ENCODE results near the gene PLCB1. TPM values are rescaled to one million over a fixed set of nuclear protein-coding genes. Genes with fewer than 3 reads are reported as not detected.
A peak's percentile ranks its signal among the peaks of the same experiment; 100 is the strongest.

PLCB1 gene
- total RNA-seq, 2 donors from 2014 or later, result 1.8 to 3.0 TPM

GRCh38 chr20:8388141-8388540, 256.1 kb downstream of the PLCB1 start:
- Mint-ChIP-seq H3K27ac (no peak overlapping the region), H3K4me3 (no peak overlapping the region), H3K9me3 (no peaks in the 10 kb centered on the region), H3K36me3 (ENCODE audit: low read depth) (no peaks in the 10 kb centered on the region), H3K4me1 (peaks cover 5% of the 10 kb centered on the region), H3K27me3 (no peaks in the 10 kb centered on the region)
- no peak for ATAC-seq (replicated peaks)

GRCh38 chr20:8388707-8389106, 256.6 kb downstream of the PLCB1 start:
- no peak for ATAC-seq (replicated peaks)
- Mint-ChIP-seq H3K9me3 (no peaks in the 10 kb centered on the region), H3K4me1 (peaks cover 5% of the 10 kb centered on the region), H3K4me3 (no peak overlapping the region), H3K27ac (no peak overlapping the region), H3K36me3 (ENCODE audit: low read depth) (no peaks in the 10 kb centered on the region), H3K27me3 (no peaks in the 10 kb centered on the region)

GRCh38 chr20:8389381-8390036, 257.4 kb downstream of the PLCB1 start:
- H3K4me1 Mint-ChIP-seq, result peaks cover 3% of the 10 kb centered on the region
- H3K36me3 Mint-ChIP-seq (ENCODE audit: low read depth), result no peaks in the 10 kb centered on the region
- no peak overlapping the region for H3K27ac Mint-ChIP-seq
- H3K27me3 Mint-ChIP-seq, result no peaks in the 10 kb centered on the region
- H3K9me3 Mint-ChIP-seq, result no peaks in the 10 kb centered on the region
- ATAC-seq (replicated peaks), result no peak
- no peak overlapping the region for H3K4me3 Mint-ChIP-seq

GRCh38 chr20:8390037-8390433, 258.0 kb downstream of the PLCB1 start:
- Mint-ChIP-seq H3K27ac (no peak overlapping the region), H3K4me1 (no peaks in the 10 kb centered on the region), H3K4me3 (no peak overlapping the region), H3K27me3 (no peaks in the 10 kb centered on the region), H3K9me3 (no peaks in the 10 kb centered on the region), H3K36me3 (ENCODE audit: low read depth) (no peaks in the 10 kb centered on the region)
- ATAC-seq (replicated peaks), result no peak

- Mint-ChIP-seq H3K9me3 (no peaks in the 10 kb centered on the region), H3K4me1 (no peaks in the 10 kb centered on the region), H3K36me3 (ENCODE audit: low read depth) (no peaks in the 10 kb centered on the region), H3K27ac (no peak overlapping the region), H3K27me3 (no peaks in the 10 kb centered on the region), H3K4me3 (no peak overlapping the region)
- ATAC-seq (replicated peaks), result no peak
These were observed 258.4 kb downstream of the PLCB1 start for GRCh38 chr20:8390500-8390899.

GRCh38 chr20:8393381-8393780, 261.3 kb downstream of the PLCB1 start:
- Mint-ChIP-seq H3K27me3 (no peaks in the 10 kb centered on the region), H3K4me3 (no peak overlapping the region), H3K9me3 (no peaks in the 10 kb centered on the region), H3K27ac (no peak overlapping the region), H3K36me3 (ENCODE audit: low read depth) (no peaks in the 10 kb centered on the region), H3K4me1 (no peaks in the 10 kb centered on the region)
- ATAC-seq (replicated peaks), result no peak

GRCh38 chr20:8394308-8394945, 262.4 kb downstream of the PLCB1 start:
- Mint-ChIP-seq H3K36me3 (ENCODE audit: low read depth) (no peaks in the 10 kb centered on the region), H3K27ac (no peak overlapping the region), H3K4me3 (no peak overlapping the region), H3K9me3 (no peaks in the 10 kb centered on the region), H3K27me3 (no peaks in the 10 kb centered on the region), H3K4me1 (no peaks in the 10 kb centered on the region)
- ATAC-seq (replicated peaks), result peak; percentile 89

GRCh38 chr20:8395956-8396355, 263.9 kb downstream of the PLCB1 start:
- Mint-ChIP-seq H3K4me3 (no peak overlapping the region), H3K27me3 (no peaks in the 10 kb centered on the region), H3K36me3 (ENCODE audit: low read depth) (no peaks in the 10 kb centered on the region), H3K27ac (no peak overlapping the region), H3K4me1 (peaks cover 3% of the 10 kb centered on the region), H3K9me3 (no peaks in the 10 kb centered on the region)
- no peak for ATAC-seq (replicated peaks)

GRCh38 chr20:8398263-8399051, 266.4 kb downstream of the PLCB1 start:
- no peak for ATAC-seq (replicated peaks)
- H3K27me3 Mint-ChIP-seq, result no peaks in the 10 kb centered on the region
- no peaks in the 10 kb centered on the region for H3K9me3 Mint-ChIP-seq
- no peak overlapping the region for H3K27ac Mint-ChIP-seq
- H3K36me3 Mint-ChIP-seq (ENCODE audit: low read depth), result no peaks in the 10 kb centered on the region
- no peak overlapping the region for H3K4me3 Mint-ChIP-seq
- peaks cover 3% of the 10 kb centered on the region for H3K4me1 Mint-ChIP-seq

- Mint-ChIP-seq H3K27me3 (no peaks in the 10 kb centered on the region), H3K4me3 (no peak overlapping the region), H3K4me1 (peaks cover 3% of the 10 kb centered on the region), H3K36me3 (ENCODE audit: low read depth) (no peaks in the 10 kb centered on the region), H3K9me3 (no peaks in the 10 kb centered on the region), H3K27ac (no peak overlapping the region)
- peak; percentile 83 for ATAC-seq (replicated peaks)
These were observed 267.9 kb downstream of the PLCB1 start for GRCh38 chr20:8399947-8400346.

- H3K4me1 Mint-ChIP-seq, result peaks cover 3% of the 10 kb centered on the region
- no peaks in the 10 kb centered on the region for H3K36me3 Mint-ChIP-seq (ENCODE audit: low read depth)
- no peak overlapping the region for H3K4me3 Mint-ChIP-seq
- H3K27ac Mint-ChIP-seq, result no peak overlapping the region
- ATAC-seq (replicated peaks), result no peak
- no peaks in the 10 kb centered on the region for H3K9me3 Mint-ChIP-seq
- H3K27me3 Mint-ChIP-seq, result no peaks in the 10 kb centered on the region
These were observed 268.4 kb downstream of the PLCB1 start for GRCh38 chr20:8400486-8400885.

GRCh38 chr20:8401556-8401955, 269.5 kb downstream of the PLCB1 start:
- no peaks in the 10 kb centered on the region for H3K9me3 Mint-ChIP-seq
- no peaks in the 10 kb centered on the region for H3K27me3 Mint-ChIP-seq
- H3K36me3 Mint-ChIP-seq (ENCODE audit: low read depth), result no peaks in the 10 kb centered on the region
- no peak overlapping the region for H3K27ac Mint-ChIP-seq
- H3K4me3 Mint-ChIP-seq, result no peak overlapping the region
- peaks cover 3% of the 10 kb centered on the region for H3K4me1 Mint-ChIP-seq
- ATAC-seq (replicated peaks), result no peak

- H3K27me3 Mint-ChIP-seq, result no peaks in the 10 kb centered on the region
- no peaks in the 10 kb centered on the region for H3K36me3 Mint-ChIP-seq (ENCODE audit: low read depth)
- no peak overlapping the region for H3K4me3 Mint-ChIP-seq
- no peaks in the 10 kb centered on the region for H3K9me3 Mint-ChIP-seq
- no peak for ATAC-seq (replicated peaks)
- no peak overlapping the region for H3K27ac Mint-ChIP-seq
- H3K4me1 Mint-ChIP-seq, result peaks cover 3% of the 10 kb centered on the region
These were observed 270.7 kb downstream of the PLCB1 start for GRCh38 chr20:8402798-8403197.

- H3K27me3 Mint-ChIP-seq, result no peaks in the 10 kb centered on the region
- no peak overlapping the region for H3K4me3 Mint-ChIP-seq
- no peaks in the 10 kb centered on the region for H3K9me3 Mint-ChIP-seq
These were observed 273.0 kb downstream of the PLCB1 start for GRCh38 chr20:8404912-8405635.

More at GRCh38 chr20:8404912-8405635, 273.0 kb downstream of the PLCB1 start:
- H3K36me3 Mint-ChIP-seq (ENCODE audit: low read depth), result no peaks in the 10 kb centered on the region
- H3K4me1 Mint-ChIP-seq, result no peaks in the 10 kb centered on the region
- no peak for ATAC-seq (replicated peaks)
- H3K27ac Mint-ChIP-seq, result no peak overlapping the region
